Measurements from ENCODE around the gene CPT1A.

CPT1A gene

DNA sequence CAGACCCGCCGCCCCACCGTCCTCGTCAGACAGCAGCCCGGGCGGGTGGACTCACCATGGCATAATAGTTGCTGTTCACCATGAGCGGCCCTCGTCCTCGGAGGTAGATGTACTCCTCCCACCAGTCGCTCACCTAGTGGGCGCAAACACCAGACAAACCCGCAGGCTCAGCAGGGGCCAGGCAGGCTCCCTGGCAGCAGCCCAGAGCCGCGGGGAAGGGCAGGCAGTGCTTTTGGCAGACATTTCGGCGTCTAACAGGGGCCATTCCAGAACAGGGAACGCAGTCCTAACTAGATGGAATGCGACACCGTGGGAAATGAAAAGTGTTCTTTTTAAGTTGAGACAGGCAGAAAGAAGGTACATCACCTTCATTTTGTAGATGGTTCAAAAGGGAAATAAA lies 44.9 kb downstream of the CPT1A start:
- DNase-seq (ENCODE audit: low read depth), result no peak

GRCh38 chr11:68792400-68792966 lies 49.2 kb downstream of the CPT1A start:
- DNase-seq (ENCODE audit: low read depth), result peak; percentile 9

- DNase-seq (ENCODE audit: low read depth), result no peak
Measured at GRCh38 chr11:68784653-68785052, 57.1 kb downstream of the CPT1A start.

DNA sequence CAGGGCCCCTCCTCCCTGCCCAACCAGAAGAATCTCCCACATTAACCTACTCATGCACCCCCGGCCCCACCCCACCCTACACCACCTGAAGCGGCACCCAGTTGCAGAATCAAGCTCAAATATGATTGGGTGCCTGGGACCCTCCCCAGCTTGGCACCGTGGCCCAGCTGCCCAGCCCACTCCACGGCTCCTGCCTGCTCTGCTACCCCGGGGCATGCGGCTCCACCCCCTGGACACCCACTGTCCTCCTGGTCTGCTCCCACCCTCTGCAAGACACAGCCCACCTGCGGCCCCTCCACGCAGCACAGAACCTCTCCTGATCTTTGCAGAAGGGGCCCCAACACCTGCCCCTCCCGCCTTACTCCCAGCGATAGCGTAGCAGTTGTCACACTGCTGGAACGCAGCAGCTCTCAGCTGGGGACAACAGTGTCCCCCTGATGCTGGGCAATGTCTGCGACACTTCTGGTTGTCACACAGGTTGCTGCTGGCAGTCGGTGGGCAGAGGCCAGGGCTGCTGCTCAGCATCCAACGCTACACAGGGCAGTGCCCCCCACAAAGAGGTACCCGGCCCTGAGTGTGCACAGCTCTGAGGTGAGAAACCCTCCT lies 58.4 kb downstream of the CPT1A start:
- DNase-seq (ENCODE audit: low read depth), result no peak

GRCh38 chr11:68782711-68783110 lies 59.0 kb downstream of the CPT1A start:
- DNase-seq (ENCODE audit: low read depth), result no peak

DNA sequence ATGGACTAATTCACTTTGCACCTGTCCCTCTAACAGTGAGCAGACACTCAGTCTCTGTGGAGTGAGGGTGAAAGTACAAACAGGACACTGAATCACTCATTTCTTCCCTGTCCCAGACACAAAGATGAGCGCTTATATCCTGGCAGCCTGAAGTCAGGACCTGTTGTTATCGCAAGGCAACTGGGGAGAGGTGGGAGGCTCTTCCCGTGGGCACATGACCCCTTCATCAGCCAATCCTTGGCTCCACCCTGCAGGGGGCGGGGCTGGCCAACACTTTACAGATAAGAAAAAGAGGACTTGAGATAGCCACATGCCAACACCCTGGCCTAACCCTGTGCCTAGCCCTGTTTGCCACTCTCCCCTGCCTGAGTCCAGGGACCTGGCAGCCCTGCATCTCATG lies 60.9 kb downstream of the CPT1A start:
- no peak for DNase-seq (ENCODE audit: low read depth)

GRCh38 chr11:68778205-68778604 lies 63.5 kb downstream of the CPT1A start:
- DNase-seq (ENCODE audit: low read depth), result no peak

DNA sequence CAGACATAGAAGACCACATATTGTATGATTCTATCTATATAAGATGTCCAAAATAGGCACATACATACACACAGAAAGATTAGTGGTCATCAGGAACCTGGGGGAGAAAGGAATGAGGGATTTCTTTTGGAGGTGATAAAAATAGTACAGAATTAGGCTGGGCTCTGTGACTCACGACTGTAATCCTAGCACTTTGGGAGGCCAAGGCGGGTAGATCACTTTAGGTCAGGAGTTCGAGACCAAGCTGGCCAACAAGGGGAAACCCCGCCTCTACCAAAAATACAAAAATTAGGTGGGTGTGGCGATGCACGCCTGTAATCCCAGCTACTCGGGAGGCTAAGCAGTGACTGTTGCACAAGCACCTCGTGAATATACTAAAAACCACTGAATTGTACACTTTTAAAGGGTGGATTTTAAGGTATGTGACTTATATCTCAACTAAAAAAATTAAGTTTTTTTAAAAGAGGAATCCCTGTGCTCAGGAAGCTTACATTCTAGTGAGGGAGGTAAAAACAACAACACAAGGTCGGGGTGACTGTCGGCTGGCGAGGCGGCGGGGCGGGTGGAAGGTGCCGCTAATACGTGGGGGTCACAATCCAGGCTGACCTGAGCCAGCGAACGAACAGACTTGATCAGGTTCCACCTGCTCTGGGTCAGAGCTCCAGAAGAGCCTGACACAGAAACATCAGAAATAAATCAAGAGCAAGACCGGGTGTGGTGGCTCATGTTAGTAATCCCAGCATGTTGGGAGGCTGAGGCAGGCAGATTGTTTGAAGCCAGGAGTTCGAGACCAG lies 65.1 kb downstream of the CPT1A start:
- no peak for DNase-seq (ENCODE audit: low read depth)

- no peak for DNase-seq (ENCODE audit: low read depth)
Measured at GRCh38 chr11:68775951-68776388, 65.7 kb downstream of the CPT1A start.

GRCh38 chr11:68774194-68774585 lies 67.5 kb downstream of the CPT1A start:
- no peak for DNase-seq (ENCODE audit: low read depth)

DNA sequence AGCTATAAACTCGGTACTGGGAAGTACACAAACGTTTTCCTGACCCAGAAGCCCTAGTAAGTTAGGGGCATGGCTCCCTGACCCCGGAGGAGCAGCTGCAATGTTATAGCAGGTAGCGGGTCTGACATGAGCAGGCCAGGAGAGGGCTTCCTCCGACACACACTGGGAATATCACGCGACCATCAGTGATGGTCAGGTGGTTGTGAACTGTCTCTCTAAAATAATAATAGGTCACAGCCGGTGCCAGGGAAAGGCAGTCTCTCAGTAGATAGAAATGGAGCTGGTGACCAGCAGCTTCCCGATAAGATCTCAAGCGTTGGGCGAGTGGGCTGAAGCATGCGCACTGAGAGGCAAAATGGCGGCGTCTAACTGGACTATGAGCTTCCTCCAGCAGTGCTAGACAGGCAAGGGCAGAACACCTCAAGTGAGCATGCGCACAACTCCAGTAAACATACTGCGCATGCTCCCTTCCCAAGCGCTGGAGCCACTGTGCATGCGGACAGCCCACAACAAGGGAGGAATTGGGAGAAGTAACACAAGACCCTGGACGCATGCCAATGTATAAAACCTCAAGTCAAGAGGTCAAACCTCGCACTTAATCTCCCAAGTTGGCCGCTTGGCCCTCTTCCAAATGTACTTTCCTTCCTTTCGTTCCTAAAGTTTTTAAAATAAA lies 68.1 kb downstream of the CPT1A start:
- DNase-seq (ENCODE audit: low read depth), result no peak

- no peak for DNase-seq (ENCODE audit: low read depth)
Measured at GRCh38 chr11:68772936-68773335, 68.8 kb downstream of the CPT1A start.

DNA sequence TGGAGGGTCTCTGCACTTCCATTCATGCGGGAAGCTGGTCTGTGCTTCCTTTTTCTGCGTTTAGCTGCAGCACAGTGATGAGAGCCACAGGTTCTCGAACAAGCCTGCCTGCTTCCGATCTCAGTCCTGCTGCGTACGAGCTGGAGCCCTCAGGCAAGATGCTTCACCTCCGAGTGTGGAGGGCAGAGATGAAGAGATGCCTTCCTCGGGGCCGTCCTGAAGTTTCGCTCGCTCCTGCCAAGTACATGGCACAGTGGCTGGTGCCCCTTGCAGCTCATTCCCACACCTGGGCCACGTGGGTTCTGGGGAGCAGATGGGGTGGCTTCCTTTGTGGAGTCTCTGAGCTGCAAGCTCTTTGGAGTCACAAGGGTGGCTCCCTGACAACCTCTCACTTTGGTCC lies 70.9 kb downstream of the CPT1A start:
- DNase-seq (ENCODE audit: low read depth), result no peak

DNA sequence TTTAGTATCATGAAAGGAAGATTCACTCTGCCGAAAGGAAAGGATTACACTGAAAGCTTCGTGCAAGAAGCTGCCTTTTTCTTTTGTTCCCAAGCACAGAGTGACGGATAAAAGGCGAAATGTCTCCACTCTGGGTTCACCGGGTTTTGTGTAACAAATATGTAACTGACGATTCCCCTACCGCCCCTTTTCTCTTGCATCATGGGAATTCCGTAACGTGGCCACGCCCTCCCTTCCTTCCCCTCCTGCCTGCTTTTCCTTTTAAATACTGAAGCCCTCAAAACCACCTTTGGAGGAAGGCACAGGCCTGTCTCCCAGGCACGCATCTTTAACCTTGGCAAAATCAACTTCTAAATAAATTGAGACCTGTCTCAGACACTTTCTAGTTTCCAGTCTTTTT lies 74.0 kb downstream of the CPT1A start:
- DNase-seq (ENCODE audit: low read depth), result no peak

GRCh38 chr11:68766786-68767185 lies 74.9 kb downstream of the CPT1A start:
- no peak for DNase-seq (ENCODE audit: low read depth)

DNA sequence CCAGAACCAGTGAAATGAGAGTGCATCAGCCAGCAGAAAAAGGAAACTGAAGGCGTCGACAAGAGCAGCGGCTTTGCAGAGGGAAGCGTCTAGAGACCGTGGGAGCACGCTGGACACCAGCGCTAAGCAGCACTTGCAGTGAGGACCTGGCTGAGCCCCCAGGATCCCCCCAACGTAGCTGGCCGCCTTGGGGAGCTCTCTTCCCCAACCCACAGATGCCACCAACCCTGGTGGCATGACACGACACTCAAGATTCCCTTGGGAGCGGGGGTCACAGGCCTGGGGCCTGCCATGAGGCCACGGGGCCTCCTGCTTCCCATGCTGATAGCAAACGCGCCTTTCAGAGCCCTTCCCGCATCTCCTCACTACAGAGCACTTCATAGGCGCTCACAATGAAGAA lies 77.0 kb downstream of the CPT1A start:
- no peak for DNase-seq (ENCODE audit: low read depth)

- no peak for DNase-seq (ENCODE audit: low read depth)
Measured at GRCh38 chr11:68763926-68764657, 77.6 kb downstream of the CPT1A start.

DNA sequence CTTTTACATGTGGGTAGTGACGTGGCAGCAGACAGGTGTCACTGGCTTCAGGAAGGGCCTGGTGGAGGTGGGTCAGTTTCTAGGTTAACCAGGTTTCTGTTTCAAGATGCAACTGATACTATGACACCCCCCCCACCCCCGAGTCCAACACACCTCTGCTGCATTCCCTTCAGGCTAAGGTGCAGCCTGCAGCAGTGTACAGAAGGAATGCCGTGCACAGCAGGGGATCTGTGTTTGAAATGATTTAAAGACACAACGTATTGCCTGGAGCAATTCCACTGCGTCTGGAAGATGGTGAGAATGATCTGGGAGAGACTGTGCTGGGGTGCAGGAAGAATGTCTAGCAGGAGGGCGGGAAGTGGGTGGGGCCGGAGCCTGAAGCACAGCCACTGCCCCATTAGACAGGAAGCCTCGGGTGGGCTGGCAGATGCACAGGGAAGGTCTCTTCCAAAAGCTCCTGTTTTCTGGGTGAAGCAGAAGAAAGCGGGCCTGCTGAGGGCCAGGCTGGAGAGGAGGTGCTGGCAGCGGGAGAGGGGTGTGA lies 78.5 kb downstream of the CPT1A start:
- DNase-seq (ENCODE audit: low read depth), result no peak

DNA sequence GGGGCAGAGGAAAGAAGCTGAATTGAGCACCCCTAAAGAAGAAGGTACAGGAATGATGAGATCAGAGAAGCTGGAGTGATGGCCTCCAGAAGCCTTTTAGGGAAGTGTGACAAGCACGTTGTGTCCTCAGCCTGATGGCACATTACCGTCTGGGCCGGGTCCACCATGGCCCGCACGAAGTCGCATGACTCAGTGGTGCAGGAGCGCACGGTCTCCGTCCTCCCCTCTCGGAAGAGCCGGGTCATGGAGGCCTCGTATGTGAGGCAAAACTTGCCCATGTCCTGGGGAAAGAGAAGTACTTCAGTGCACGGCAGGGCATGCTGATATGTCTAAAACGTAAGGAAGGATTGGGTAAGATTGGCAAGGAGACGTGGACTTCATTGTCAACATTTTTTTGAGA lies 79.2 kb downstream of the CPT1A start:
- DNase-seq (ENCODE audit: low read depth), result no peak

GRCh38 chr11:68761801-68762200 lies 79.9 kb downstream of the CPT1A start:
- DNase-seq (ENCODE audit: low read depth), result no peak

DNA sequence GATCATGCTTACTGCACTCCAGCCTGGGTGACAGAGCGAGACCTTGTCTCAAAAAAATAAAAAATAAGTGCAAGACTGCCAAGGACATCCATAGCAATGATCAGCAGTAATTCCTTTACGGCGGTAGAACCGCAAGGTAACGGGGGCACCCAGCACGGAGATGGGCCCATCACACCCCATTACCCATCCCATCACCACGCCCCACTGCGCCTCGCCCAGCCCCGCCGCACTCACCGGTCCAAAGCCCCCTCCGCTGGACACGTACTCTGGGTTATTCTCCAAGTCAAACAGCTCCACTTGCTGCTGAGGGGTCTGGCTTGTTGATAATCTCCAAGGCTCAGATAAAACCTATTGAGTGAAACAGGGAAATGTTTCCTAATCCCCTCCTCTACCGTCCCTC lies 81.7 kb downstream of the CPT1A start:
- no peak for DNase-seq (ENCODE audit: low read depth)

DNA sequence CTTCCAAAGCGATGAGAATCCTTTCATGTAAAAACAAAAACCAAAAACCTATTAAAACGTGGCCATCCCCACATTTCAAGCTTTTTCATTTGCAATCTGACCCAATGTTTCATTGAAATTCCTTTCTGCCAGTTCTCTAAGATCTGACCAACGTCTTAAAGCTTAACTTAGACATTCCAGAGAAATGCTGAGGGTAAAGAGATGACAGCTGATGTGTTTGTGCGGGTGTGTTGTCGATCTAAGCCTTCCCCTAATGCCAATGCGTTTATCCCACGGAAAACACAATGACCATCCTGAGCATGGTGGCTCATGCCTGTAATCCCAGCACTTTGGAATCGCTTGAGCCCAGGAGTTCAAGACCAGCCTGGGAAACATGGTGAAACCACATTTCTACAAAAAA lies 84.0 kb downstream of the CPT1A start:
- DNase-seq (ENCODE audit: low read depth), result no peak

Measured in non-pigmented ciliary epithelial cell (primary cell).